H1 (cell line): ENCODE measurements around the gene CT45A3. TPM values are rescaled to one million over a fixed set of nuclear protein-coding genes. Genes with fewer than 3 reads are reported as not detected.
"Not testable (repeated sequence)": the region's sequence is repeated elsewhere in the genome, so short reads cannot be mapped to it uniquely, and the experiment has no call there.

Experiments used
- CTCF ChIA-PET: fragments of 300-600 bp; sonication (Branson Sonifier 250); formaldehyde crosslinking; loops from one replicate; lab custom pipeline; 2021; ENCODE audit not compliant: partially characterized antibody; lab: Charles Lee
- POLR2A ChIA-PET: fragments of 300-600 bp; sonication (Branson Sonifier 250); formaldehyde crosslinking; loops from one replicate; lab custom pipeline; 2021; ENCODE audit warnings: inconsistent platforms; ENCODE audit not compliant: partially characterized antibody; lab: Charles Lee
- DNase-seq, 2 experiments: peaks; one replicate each; pipeline versions ENCODE4 v3.0.0 to v3.0.0-alpha.2; 2010 to 2022; ENCODE audit warnings: low spot score in 2 of 2, low read depth in 1 of 2, mixed read lengths in 1 of 2
- FAIRE-seq: peaks from 2 replicates; lab custom pipeline; 2011; peaks lifted over from hg19 to GRCh38; lab: Jason Lieb, UNC
- H2AFZ ChIP-seq: 2 replicates; pipeline ENCODE4 v1.8.1; 2012; ENCODE audit warnings: low read length, inconsistent platforms
- H2AK5ac ChIP-seq: 2 replicates; pipeline ENCODE4 v1.6.1; 2013; ENCODE audit warnings: low read depth, low read length
- H2BK120ac ChIP-seq: replicated peaks from 2 replicates; pipeline ENCODE3; 2013; ENCODE audit warnings: low read depth, low read length, inconsistent platforms
- H2BK12ac ChIP-seq: 2 replicates; pipeline ENCODE4 v1.6.1; 2013; ENCODE audit warnings: low read depth, low read length
- H2BK15ac ChIP-seq: 2 replicates; pipeline ENCODE4 v1.6.1; 2013; ENCODE audit warnings: low read length
- H2BK20ac ChIP-seq: 2 replicates; pipeline ENCODE4 v1.6.1; 2013; ENCODE audit warnings: low read length
- H2BK5ac ChIP-seq: 2 replicates; pipeline ENCODE4 v1.6.1; 2013; ENCODE audit warnings: low read depth, low read length
- H3K14ac ChIP-seq: 2 replicates; pipeline ENCODE4 v1.6.1; 2013; ENCODE audit warnings: inconsistent platforms; ENCODE audit not compliant: insufficient read length
- H3K18ac ChIP-seq: 2 replicates; pipeline ENCODE4 v1.6.1; 2013; ENCODE audit warnings: low read length; ENCODE audit errors: extremely low read depth
- H3K23ac ChIP-seq: 2 replicates; pipeline ENCODE4 v1.6.1; 2013; ENCODE audit warnings: inconsistent platforms; ENCODE audit not compliant: insufficient read length
- H3K23me2 ChIP-seq: 2 replicates; pipeline ENCODE4 v1.6.1; 2013; ENCODE audit warnings: low read depth, low read length
- H3K27ac ChIP-seq: 2 replicates; pipeline ENCODE4 v1.6.1; 2011; ENCODE audit warnings: low read depth, low read length, inconsistent platforms
- H3K27me3 ChIP-seq, 4 experiments: replicated peaks in 1 of 4; 1 replicate in 1 of 4; 2 replicates in 3 of 4; pipeline versions ENCODE4 v1.6.1 to v1.8.1; 2011 to 2013; ENCODE audit warnings: low read length in 3 of 4, mild to moderate bottlenecking in 3 of 4, inconsistent platforms in 2 of 4, mixed read lengths in 2 of 4, moderate library complexity in 1 of 4; ENCODE audit not compliant: control insufficient read depth in 3 of 4, insufficient read depth in 3 of 4; ENCODE audit errors: extremely low read depth in 1 of 4
- H3K36me3 ChIP-seq, 4 experiments: 2 replicates each; pipeline versions ENCODE4 v1.6.1 to v1.8.1; 2011 to 2013; ENCODE audit warnings: mild to moderate bottlenecking in 4 of 4, low read length in 3 of 4, moderate library complexity in 2 of 4, control low read depth in 1 of 4, inconsistent platforms in 1 of 4; ENCODE audit not compliant: insufficient read depth in 4 of 4, control insufficient read depth in 2 of 4
- H3K4ac ChIP-seq: replicated peaks from 2 replicates; pipeline ENCODE3; 2013; ENCODE audit warnings: low read length, low read depth, mixed read lengths, inconsistent platforms; ENCODE audit not compliant: insufficient read length
- H3K4me1 ChIP-seq, 4 experiments: replicated peaks in 1 of 4; 1 replicate in 1 of 4; 2 replicates in 3 of 4; pipeline versions ENCODE4 v1.6.1 to v1.8.1; 2011 to 2013; ENCODE audit warnings: low read length in 3 of 4, inconsistent platforms in 2 of 4, mixed read lengths in 1 of 4; ENCODE audit not compliant: insufficient read depth in 4 of 4, control insufficient read depth in 3 of 4
- H3K4me2 ChIP-seq, 2 experiments: 2 replicates each; pipeline versions ENCODE4 v1.6.1 to v1.8.1; 2011 to 2013; ENCODE audit warnings: low read depth in 2 of 2, low read length in 2 of 2, control low read depth in 1 of 2, inconsistent platforms in 1 of 2, mild to moderate bottlenecking in 1 of 2; ENCODE audit not compliant: insufficient read depth in 1 of 2
- H3K4me3 ChIP-seq, 4 experiments: fragments of 200-600, 300-600 bp in 1 of 4; sonication (generic), shearing (Covaris generic), sonication (Bioruptor Twin) in 1 of 4; 2 replicates each; pipeline versions ENCODE4 v1.5.1 to v1.8.1; 2011 to 2016; ENCODE audit warnings: low read length in 4 of 4, low read depth in 3 of 4, control low read depth in 2 of 4, inconsistent platforms in 2 of 4, mild to moderate bottlenecking in 2 of 4, mixed read lengths in 1 of 4, moderate library complexity in 1 of 4; ENCODE audit not compliant: insufficient read depth in 2 of 4; ENCODE audit errors: extremely low read depth in 1 of 4
- H3K56ac ChIP-seq: replicated peaks from 2 replicates; pipeline ENCODE3; 2013; ENCODE audit warnings: low read depth, mild to moderate bottlenecking, mixed read lengths, low read length, inconsistent platforms; ENCODE audit not compliant: insufficient read length
- H3K79me1 ChIP-seq: 2 replicates; pipeline ENCODE4 v1.6.1; 2013; ENCODE audit warnings: low read depth, low read length, control low read depth
- H3K79me2 ChIP-seq, 2 experiments: 2 replicates each; pipeline versions ENCODE4 v1.6.1 to v1.8.1; 2012 to 2013; ENCODE audit warnings: low read length in 2 of 2, mild to moderate bottlenecking in 2 of 2, inconsistent platforms in 1 of 2; ENCODE audit not compliant: insufficient read depth in 2 of 2, control insufficient read depth in 1 of 2
- H3K9ac ChIP-seq, 4 experiments: replicated peaks in 1 of 4; 1 replicate in 1 of 4; 2 replicates in 3 of 4; pipeline versions ENCODE4 v1.6.1 to v1.8.1; 2011 to 2013; ENCODE audit warnings: low read depth in 3 of 4, low read length in 3 of 4, control low read depth in 2 of 4, mild to moderate bottlenecking in 2 of 4, moderate library complexity in 2 of 4, inconsistent platforms in 1 of 4; ENCODE audit errors: extremely low read depth in 1 of 4
- H3K9me3 ChIP-seq, 2 experiments: 2 replicates each; pipeline versions ENCODE4 v1.6.1 to v1.8.1; 2012 to 2013; ENCODE audit warnings: mild to moderate bottlenecking in 2 of 2, moderate library complexity in 2 of 2, control low read depth in 1 of 2, inconsistent platforms in 1 of 2, low read depth in 1 of 2, low read length in 1 of 2, mixed read lengths in 1 of 2; ENCODE audit not compliant: insufficient read depth in 2 of 2
- H4K20me1 ChIP-seq, 2 experiments: replicated peaks in 1 of 2; 2 replicates each; pipeline versions ENCODE3 to v1.8.1; 2011 to 2013; ENCODE audit warnings: inconsistent platforms in 2 of 2, low read length in 2 of 2, mild to moderate bottlenecking in 1 of 2; ENCODE audit not compliant: insufficient read depth in 2 of 2, control insufficient read depth in 1 of 2
- H4K5ac ChIP-seq: 2 replicates; pipeline ENCODE4 v1.6.1; 2013; ENCODE audit warnings: low read length, low read depth, mixed read lengths, inconsistent platforms; ENCODE audit not compliant: insufficient read length
- H4K8ac ChIP-seq: 2 replicates; pipeline ENCODE4 v1.8.0; 2013; ENCODE audit warnings: mild to moderate bottlenecking, moderate library complexity, low read length, inconsistent platforms; ENCODE audit not compliant: insufficient read depth; ENCODE audit errors: extremely low read depth
- H4K91ac ChIP-seq: replicated peaks from 2 replicates; pipeline ENCODE3; 2013; ENCODE audit warnings: low read length, mixed read lengths, inconsistent platforms; ENCODE audit not compliant: insufficient read length
- WGBS, 2 experiments: shearing (Covaris generic) in 1 of 2; methylation state at CpG; one replicate each; pipeline versions ENCODE4 v1.1.6 to v1.1.7; 2013 to 2015; ENCODE audit warnings: low lambda C conversion rate in 2 of 2, mixed read lengths in 2 of 2, inconsistent platforms in 1 of 2, low coverage in 1 of 2, missing lambda C conversion rate in 1 of 2; ENCODE audit not compliant: insufficient replicate concordance in 2 of 2, insufficient coverage in 1 of 2, insufficient read length in 1 of 2; ENCODE audit errors: extremely low coverage in 1 of 2, missing lambda C conversion rate in 1 of 2; 5-methylcytosine and 5-hydroxymethylcytosine counted together
- polyA plus RNA-seq, 7 experiments: library from polyadenylated mRNA; depleted of rRNA in 3 of 7; stranded (reverse) in 5 of 7; unstranded in 2 of 7; fragments of >200 nt in 5 of 7; fragments of 200-250 nt in 2 of 7; gene quantifications; 1 replicate in 5 of 7; 2 replicates in 1 of 7; 4 replicates in 1 of 7; pipeline versions ENCODE4 v1.2.1 to v1.2.3, GENCODE V29; 2011 to 2013; ENCODE audit warnings: missing spikeins in 2 of 7, mixed read lengths in 2 of 7
- total RNA-seq: library from RNA; stranded (reverse); fragmentation: NEBNext Ultra II Directional; extraction: Animal tissue kit (Norgen Biotek cat#: 25700); gene quantifications from 2 replicates; pipeline ENCODE4 v1.2.1, GENCODE V29; 2021

Gene CT45A3
- total and polyA plus RNA-seq, 2 of the 8 experiments (the other 6 are each of a cell fraction or from before 2014, with no cell fraction given): not detected

DNA sequence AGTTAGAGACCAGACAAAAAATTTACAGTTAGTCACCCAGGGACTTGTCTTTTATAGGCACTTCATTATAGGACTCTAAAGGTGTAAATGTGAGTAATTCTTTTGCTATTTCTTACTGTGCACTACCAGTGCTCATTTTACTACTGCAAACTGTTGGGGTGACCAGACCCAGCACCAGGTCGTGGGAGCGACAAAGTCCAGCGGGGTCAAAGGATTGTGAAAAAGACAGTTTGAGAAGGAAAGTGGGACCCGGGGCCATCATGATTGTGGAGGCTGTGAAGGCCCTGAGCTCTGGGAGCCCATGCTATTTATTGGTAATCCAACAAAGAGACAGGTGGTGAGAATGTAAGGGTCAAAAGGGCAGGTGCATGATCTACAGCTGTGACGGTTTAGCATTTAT lies 33.3 kb downstream of the CT45A3 start:
- H4K20me1 ChIP-seq, H3K79me1 ChIP-seq, FAIRE-seq, H3K56ac ChIP-seq, DNase-seq, H2AK5ac ChIP-seq, H4K5ac ChIP-seq, H3K36me3 ChIP-seq, H3K23ac ChIP-seq, H2BK20ac ChIP-seq, H3K23me2 ChIP-seq, H4K91ac ChIP-seq, H3K4me1 ChIP-seq, H3K4me3 ChIP-seq, H2BK15ac ChIP-seq, H3K9ac ChIP-seq, H2AFZ ChIP-seq, POLR2A ChIA-PET, H3K18ac ChIP-seq, H3K79me2 ChIP-seq, H4K8ac ChIP-seq, H2BK12ac ChIP-seq, H3K27me3 ChIP-seq, H3K4ac ChIP-seq, H2BK5ac ChIP-seq, CTCF ChIA-PET, H2BK120ac ChIP-seq, H3K14ac ChIP-seq, H3K9me3 ChIP-seq, H3K4me2 ChIP-seq, H3K27ac ChIP-seq: not testable (repeated sequence)
- WGBS, 2 experiments: 68% methylated on average over 4 of the region's 5 CpGs; no CpG with 5 or more reads in 1 of the 2 experiments
